Smooth muscle cell (in vitro differentiated cells): ENCODE results near the gene PIGU. TPM values are rescaled to one million over a fixed set of nuclear protein-coding genes. Genes with fewer than 3 reads are reported as not detected.

Source experiments
- DNase-seq: peaks from one replicate; lab custom pipeline; 2025; ENCODE audit not compliant: unreplicated experiment; lab: John Stamatoyannopoulos, UW
- H2AFZ ChIP-seq: fragments of 200-600 bp; sonication (generic); 2 replicates; pipeline ENCODE4 v1.6.0; 2016; ENCODE audit warnings: antibody characterized with exemption, low read depth, mild to moderate bottlenecking
- H3F3A ChIP-seq: fragments of 200-600 bp; sonication (generic); 2 replicates; pipeline ENCODE4 v1.6.0; 2017; ENCODE audit warnings: antibody characterized with exemption, low read depth
- H3K27ac ChIP-seq: fragments of 200-600 bp; sonication (generic); 2 replicates; pipeline ENCODE4 v1.5.1; 2016; ENCODE audit warnings: low read depth, mild to moderate bottlenecking
- H3K27me3 ChIP-seq: fragments of 200-600 bp; sonication (generic); 2 replicates; pipeline ENCODE4 v1.6.1; 2016; ENCODE audit warnings: low read depth, mild to moderate bottlenecking
- H3K36me3 ChIP-seq: fragments of 200-600 bp; sonication (generic); 2 replicates; pipeline ENCODE4 v1.5.1; 2016; ENCODE audit warnings: low read depth
- H3K4me1 ChIP-seq: fragments of 200-600 bp; sonication (generic); 2 replicates; pipeline ENCODE4 v1.5.1; 2016; ENCODE audit warnings: low read depth
- H3K4me2 ChIP-seq: fragments of 200-600 bp; sonication (generic); 2 replicates; pipeline ENCODE4 v1.6.0; 2016; ENCODE audit warnings: mild to moderate bottlenecking
- H3K4me3 ChIP-seq: fragments of 200-600 bp; sonication (generic); 2 replicates; pipeline ENCODE4 v1.5.1; 2016; ENCODE audit warnings: mild to moderate bottlenecking
- H3K79me2 ChIP-seq: fragments of 200-600 bp; sonication (generic); 2 replicates; pipeline ENCODE4 v1.6.0; 2016; ENCODE audit warnings: low read depth, mild to moderate bottlenecking
- H3K9ac ChIP-seq: fragments of 200-600 bp; sonication (generic); 2 replicates; pipeline ENCODE4 v1.6.0; 2016; ENCODE audit warnings: low read depth
- H3K9me3 ChIP-seq: fragments of 200-600 bp; sonication (generic); replicated peaks from 2 replicates; pipeline ENCODE4 v1.5.1; 2016; ENCODE audit warnings: low read depth
- H4K20me1 ChIP-seq: fragments of 200-600 bp; sonication (generic); 2 replicates; pipeline ENCODE4 v1.6.0; 2016; ENCODE audit warnings: low read depth
- WGBS: methylation state at CpG from one replicate; pipeline ENCODE4 v1.1.7; 2016; ENCODE audit warnings: low lambda C conversion rate; 5-methylcytosine and 5-hydroxymethylcytosine counted together
- polyA plus RNA-seq: library from polyadenylated mRNA; unstranded; fragments of >200 nt; fragmentation: Nextera tagmentation; extraction: Ambion mirVana; gene quantifications from 2 replicates; pipeline ENCODE4 v1.2.1, GENCODE V29; 2016
- total RNA-seq: library from RNA; depleted of rRNA; stranded (reverse); fragments of >200 nt; gene quantifications from 2 replicates; pipeline ENCODE4 v1.2.3, GENCODE V29; 2014
- TF ChIP-seq, protein P1 (sequence below): fragments of 200-600 bp; sonication (generic); IDR thresholded peaks from 2 replicates; pipeline ENCODE4 v1.5.1; 2017; ENCODE audit warnings: borderline replicate concordance, mild to moderate bottlenecking, antibody characterized with exemption; ENCODE audit not compliant: insufficient read depth, poor library complexity, severe bottlenecking

The PIGU gene
- total and polyA plus RNA-seq, 2 experiments from 2014 or later: 46.5 to 50.2 TPM

GRCh38 chr20:34532320-34532719 lies 144.6 kb downstream of the PIGU start:
- Histone ChIP-seq H2AFZ (no peak overlapping the region), H3K4me1 (no peaks in the 10 kb centered on the region), H3K4me2 (no peak overlapping the region), H3K79me2 (peaks cover 21% of the 10 kb centered on the region), H3K27me3 (no peaks in the 10 kb centered on the region), H4K20me1 (peaks cover 90% of the 10 kb centered on the region), H3K27ac (no peak overlapping the region), H3F3A (no peaks in the 10 kb centered on the region), H3K9ac (no peak overlapping the region), H3K4me3 (no peak overlapping the region), H3K9me3 (no peaks in the 10 kb centered on the region), H3K36me3 (no peaks in the 10 kb centered on the region)
- TF ChIP-seq, protein P1, sequence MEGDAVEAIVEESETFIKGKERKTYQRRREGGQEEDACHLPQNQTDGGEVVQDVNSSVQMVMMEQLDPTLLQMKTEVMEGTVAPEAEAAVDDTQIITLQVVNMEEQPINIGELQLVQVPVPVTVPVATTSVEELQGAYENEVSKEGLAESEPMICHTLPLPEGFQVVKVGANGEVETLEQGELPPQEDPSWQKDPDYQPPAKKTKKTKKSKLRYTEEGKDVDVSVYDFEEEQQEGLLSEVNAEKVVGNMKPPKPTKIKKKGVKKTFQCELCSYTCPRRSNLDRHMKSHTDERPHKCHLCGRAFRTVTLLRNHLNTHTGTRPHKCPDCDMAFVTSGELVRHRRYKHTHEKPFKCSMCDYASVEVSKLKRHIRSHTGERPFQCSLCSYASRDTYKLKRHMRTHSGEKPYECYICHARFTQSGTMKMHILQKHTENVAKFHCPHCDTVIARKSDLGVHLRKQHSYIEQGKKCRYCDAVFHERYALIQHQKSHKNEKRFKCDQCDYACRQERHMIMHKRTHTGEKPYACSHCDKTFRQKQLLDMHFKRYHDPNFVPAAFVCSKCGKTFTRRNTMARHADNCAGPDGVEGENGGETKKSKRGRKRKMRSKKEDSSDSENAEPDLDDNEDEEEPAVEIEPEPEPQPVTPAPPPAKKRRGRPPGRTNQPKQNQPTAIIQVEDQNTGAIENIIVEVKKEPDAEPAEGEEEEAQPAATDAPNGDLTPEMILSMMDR: no peak
- DNase-seq: no peak
- 69% methylated on average over 8 of the region's 8 CpGs for WGBS

DNA sequence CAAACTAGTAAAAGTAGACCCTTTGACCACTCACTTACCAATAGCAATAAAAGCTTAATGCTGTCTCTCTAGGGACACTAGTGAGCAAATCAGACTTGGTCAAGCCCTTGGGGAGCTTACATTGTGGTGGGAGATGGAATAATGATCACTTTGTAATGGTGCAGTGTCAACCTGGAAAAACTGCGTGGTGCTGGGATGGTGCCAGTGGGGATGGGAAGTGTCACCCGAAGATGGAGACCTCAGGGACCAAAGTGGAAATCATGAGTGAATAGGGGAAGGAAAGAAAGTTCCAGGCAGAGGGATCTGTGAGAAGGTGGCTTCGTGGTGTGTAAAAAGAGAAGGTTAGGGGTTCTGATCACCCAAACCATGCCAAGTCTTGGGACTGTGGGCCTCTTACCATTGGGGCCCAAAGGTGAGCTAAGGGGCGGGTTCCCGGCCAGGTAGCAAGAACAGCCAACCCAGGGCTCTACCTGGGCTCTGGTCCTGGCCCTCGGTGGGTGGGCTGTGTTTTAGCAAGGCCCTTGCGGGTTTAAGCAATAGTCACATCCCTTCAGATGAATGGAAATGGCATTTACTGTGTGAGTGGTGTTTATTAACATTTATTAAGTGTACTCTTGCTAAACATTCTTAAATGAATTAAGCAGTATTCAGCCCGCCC lies 145.2 kb downstream of the PIGU start:
- Histone ChIP-seq H3F3A (peaks cover under 1% of the 10 kb centered on the region), H3K79me2 (peaks cover 21% of the 10 kb centered on the region), H4K20me1 (peaks cover 90% of the 10 kb centered on the region), H3K9me3 (no peaks in the 10 kb centered on the region), H3K9ac (no peak overlapping the region), H3K4me3 (no peak overlapping the region), H3K27me3 (no peaks in the 10 kb centered on the region), H2AFZ (no peak overlapping the region), H3K36me3 (no peaks in the 10 kb centered on the region), H3K4me2 (no peak overlapping the region), H3K4me1 (no peaks in the 10 kb centered on the region), H3K27ac (no peak overlapping the region)
- WGBS: 98% methylated on average over 8 of the region's 8 CpGs
- TF ChIP-seq, protein P1: no peak
- DNase-seq: no peak

GRCh38 chr20:34530342-34530741 lies 146.6 kb downstream of the PIGU start:
- H3K36me3 ChIP-seq: no peaks in the 10 kb centered on the region
- H3K4me2 ChIP-seq: no peak overlapping the region
- DNase-seq: no peak
- H2AFZ ChIP-seq: no peak overlapping the region
- WGBS: 95% methylated on average over 5 of the region's 5 CpGs
- H3K9ac ChIP-seq: no peak overlapping the region
- peaks cover 22% of the 10 kb centered on the region for H3K79me2 ChIP-seq
- no peaks in the 10 kb centered on the region for H3K9me3 ChIP-seq
- no peaks in the 10 kb centered on the region for H3K27me3 ChIP-seq
- TF ChIP-seq, protein P1: no peak
- H3K4me3 ChIP-seq: no peak overlapping the region
- peaks cover 91% of the 10 kb centered on the region for H4K20me1 ChIP-seq
- peaks cover 3% of the 10 kb centered on the region for H3F3A ChIP-seq
- no peaks in the 10 kb centered on the region for H3K4me1 ChIP-seq
- H3K27ac ChIP-seq: no peak overlapping the region

- Histone ChIP-seq H3F3A (peaks cover 5% of the 10 kb centered on the region), H3K27me3 (no peaks in the 10 kb centered on the region), H4K20me1 (peaks cover 94% of the 10 kb centered on the region), H3K79me2 (peaks cover 28% of the 10 kb centered on the region), H3K4me2 (no peak overlapping the region), H3K27ac (no peak overlapping the region), H3K9ac (no peak overlapping the region), H3K4me3 (no peak overlapping the region), H2AFZ (no peak overlapping the region), H3K9me3 (no peaks in the 10 kb centered on the region), H3K36me3 (no peaks in the 10 kb centered on the region), H3K4me1 (no peaks in the 10 kb centered on the region)
- DNase-seq: no peak
- WGBS: 91% methylated on average over 3 of the region's 3 CpGs
- TF ChIP-seq, protein P1: no peak
These were observed 147.2 kb downstream of the PIGU start for GRCh38 chr20:34529742-34530141.
